Neural crest cell (in vitro differentiated cells): Measurements from ENCODE around the gene HLA-A. TPM values are rescaled to one million over a fixed set of nuclear protein-coding genes. Genes with fewer than 3 reads are reported as not detected.

Experiments used
- DNase-seq: peaks from one replicate; pipeline ENCODE4 v3.0.0; 2021; ENCODE audit warnings: low read depth, mixed read lengths, low spot score
- H3K27ac Mint-ChIP-seq: one replicate; pipeline ENCODE4 v1.8.0; 2021; ENCODE audit warnings: mild to moderate bottlenecking, mixed read lengths; ENCODE audit not compliant: unreplicated experiment
- H3K27me3 Mint-ChIP-seq: 2 replicates; pipeline ENCODE4 v1.8.0; 2021; ENCODE audit warnings: low read depth, mild to moderate bottlenecking, mixed read lengths
- H3K36me3 Mint-ChIP-seq: 2 replicates; pipeline ENCODE4 v1.8.0; 2021; ENCODE audit warnings: low read depth, mild to moderate bottlenecking, mixed read lengths
- H3K4me1 Mint-ChIP-seq: 2 replicates; pipeline ENCODE4 v1.8.0; 2021; ENCODE audit warnings: mixed read lengths
- H3K4me3 Mint-ChIP-seq: one replicate; pipeline ENCODE4 v1.8.0; 2021; ENCODE audit warnings: mild to moderate bottlenecking, mixed read lengths
- H3K9me3 Mint-ChIP-seq: 2 replicates; pipeline ENCODE4 v1.8.0; 2021; ENCODE audit warnings: mixed read lengths
- CTCF ChIP-seq: fragments of 200-600 bp; sonication (generic); conservative IDR thresholded peaks from 2 replicates; pipeline ENCODE4 v1.5.0; 2021; ENCODE audit warnings: antibody characterized with exemption, mild to moderate bottlenecking
- total RNA-seq: library from RNA; stranded (reverse); gene quantifications from 2 replicates; pipeline ENCODE4 v1.2.1, GENCODE V29; 2021

HLA-A gene
- total RNA-seq, 1 donor from 2014 or later = 131 TPM

- no peak for DNase-seq
- Mint-ChIP-seq H3K4me1 (no peaks in the 10 kb centered on the region), H3K36me3 (no peaks in the 10 kb centered on the region), H3K27ac (no peak overlapping the region), H3K27me3 (no peaks in the 10 kb centered on the region), H3K4me3 (no peak overlapping the region), H3K9me3 (no peaks in the 10 kb centered on the region)
- no peak for TF ChIP-seq CTCF
These were observed 9.6 kb downstream of the HLA-A start for GRCh38 chr6:29951882-29952281.

GRCh38 chr6:29953001-29953441, 10.7 kb downstream of the HLA-A start:
- DNase-seq = no peak
- no peaks in the 10 kb centered on the region for H3K9me3 Mint-ChIP-seq
- H3K4me3 Mint-ChIP-seq = no peak overlapping the region
- no peak overlapping the region for H3K27ac Mint-ChIP-seq
- no peaks in the 10 kb centered on the region for H3K27me3 Mint-ChIP-seq
- H3K4me1 Mint-ChIP-seq = no peaks in the 10 kb centered on the region
- no peak for TF ChIP-seq CTCF
- H3K36me3 Mint-ChIP-seq = no peaks in the 10 kb centered on the region

- no peaks in the 10 kb centered on the region for H3K9me3 Mint-ChIP-seq
- H3K27me3 Mint-ChIP-seq = no peaks in the 10 kb centered on the region
- no peak overlapping the region for H3K4me3 Mint-ChIP-seq
- TF ChIP-seq CTCF = no peak
- no peaks in the 10 kb centered on the region for H3K4me1 Mint-ChIP-seq
- no peak overlapping the region for H3K27ac Mint-ChIP-seq
- DNase-seq = no peak
- H3K36me3 Mint-ChIP-seq = no peaks in the 10 kb centered on the region
These were observed 11.4 kb downstream of the HLA-A start for GRCh38 chr6:29953686-29954085.

GRCh38 chr6:29954272-29954671, 11.9 kb downstream of the HLA-A start:
- DNase-seq = no peak
- Mint-ChIP-seq H3K27ac (no peak overlapping the region), H3K36me3 (no peaks in the 10 kb centered on the region), H3K4me1 (no peaks in the 10 kb centered on the region), H3K27me3 (no peaks in the 10 kb centered on the region), H3K9me3 (no peaks in the 10 kb centered on the region), H3K4me3 (no peak overlapping the region)
- no peak for TF ChIP-seq CTCF

- Mint-ChIP-seq H3K4me3 (no peak overlapping the region), H3K4me1 (no peaks in the 10 kb centered on the region), H3K36me3 (no peaks in the 10 kb centered on the region), H3K27me3 (no peaks in the 10 kb centered on the region), H3K9me3 (no peaks in the 10 kb centered on the region), H3K27ac (no peak overlapping the region)
- DNase-seq = no peak
- no peak for TF ChIP-seq CTCF
These were observed 13.5 kb downstream of the HLA-A start for GRCh38 chr6:29955783-29956182.

- H3K4me1 Mint-ChIP-seq = no peaks in the 10 kb centered on the region
- TF ChIP-seq CTCF = no peak
- no peak overlapping the region for H3K4me3 Mint-ChIP-seq
- H3K9me3 Mint-ChIP-seq = no peaks in the 10 kb centered on the region
- no peaks in the 10 kb centered on the region for H3K27me3 Mint-ChIP-seq
- no peak overlapping the region for H3K27ac Mint-ChIP-seq
- no peak for DNase-seq
- no peaks in the 10 kb centered on the region for H3K36me3 Mint-ChIP-seq
These were observed 14.2 kb downstream of the HLA-A start for GRCh38 chr6:29956518-29956917.
